Ramos (cell line): ENCODE measurements around the gene MTG2.

ENCODE experiments used
- in situ Hi-C: fragments of 300-500 bp; cut with MboI; formaldehyde crosslinking; loops from one replicate; pipeline ENCODE4 v1.14.3; 2022; ENCODE audit warnings: low sequenced_read_pairs; ENCODE audit not compliant: unreplicated experiment

MTG2 gene

GRCh38 chr20:62201173-62202082, 18.6 kb downstream of the MTG2 start:
- in situ Hi-C loops: no loop called here

GRCh38 chr20:62202083-62202395, 19.2 kb downstream of the MTG2 start:
- in situ Hi-C loops: no loop called here

GRCh38 chr20:62202676-62203377, 20.0 kb downstream of the MTG2 start:
- in situ Hi-C loops: no loop called here

GRCh38 chr20:62203378-62204030, 20.7 kb downstream of the MTG2 start:
- in situ Hi-C loops: no loop called here

- in situ Hi-C loops: no loop called here
Observed at GRCh38 chr20:62205618-62206387, 23.0 kb downstream of the MTG2 start.

- in situ Hi-C loops: no loop called here
Observed at GRCh38 chr20:62206388-62206775, 23.6 kb downstream of the MTG2 start.

GRCh38 chr20:62208061-62208794, 25.4 kb downstream of the MTG2 start:
- in situ Hi-C loops: no loop called here

- in situ Hi-C loops: no loop called here
Observed at GRCh38 chr20:62208795-62209755, 26.2 kb downstream of the MTG2 start.

GRCh38 chr20:62209850-62210495, 27.1 kb downstream of the MTG2 start:
- in situ Hi-C loops: no loop called here

- in situ Hi-C loops: no loop called here
Observed at GRCh38 chr20:62210496-62210855, 27.6 kb downstream of the MTG2 start.

- in situ Hi-C loops: no loop called here
Observed at GRCh38 chr20:62211216-62211615, 28.4 kb downstream of the MTG2 start.

GRCh38 chr20:62211769-62212288, 29.0 kb downstream of the MTG2 start:
- in situ Hi-C loops: no loop called here

GRCh38 chr20:62212299-62212698, 29.5 kb downstream of the MTG2 start:
- in situ Hi-C loops: no loop called here

GRCh38 chr20:62214067-62214466, 31.2 kb downstream of the MTG2 start:
- in situ Hi-C loops: no loop called here

- in situ Hi-C loops: no loop called here
Observed at GRCh38 chr20:62215020-62215990, 32.5 kb downstream of the MTG2 start.

- in situ Hi-C loops: no loop called here
Observed at GRCh38 chr20:62215991-62216635, 33.3 kb downstream of the MTG2 start.
